OCI-LY1 (cell line): ENCODE data around the gene SUGP2.

Experiments
- H2AFZ ChIP-seq: fragments of 200-600 bp; sonication (generic), shearing (Covaris generic); 2 replicates; pipeline ENCODE4 v1.6.0; 2014; ENCODE audit warnings: antibody characterized with exemption, mild to moderate bottlenecking, low read length
- H3F3A ChIP-seq: fragments of 200-600 bp; sonication (generic), shearing (Covaris generic); 2 replicates; pipeline ENCODE4 v1.6.0; 2014; ENCODE audit warnings: mild to moderate bottlenecking, antibody characterized with exemption, low read length, moderate library complexity; ENCODE audit not compliant: insufficient read depth
- H3K27ac ChIP-seq: fragments of 200-600 bp; sonication (generic); 2 replicates; pipeline ENCODE4 v1.5.1; 2014; ENCODE audit warnings: low read length, mixed run types, mild to moderate bottlenecking, low read depth; ENCODE audit not compliant: poor library complexity, severe bottlenecking
- H3K27me3 ChIP-seq: fragments of 200-600 bp; sonication (generic); 2 replicates; pipeline ENCODE4 v1.6.0; 2014; ENCODE audit warnings: antibody characterized with exemption, mild to moderate bottlenecking, low read length, moderate library complexity; ENCODE audit not compliant: insufficient read depth
- H3K36me3 ChIP-seq: fragments of 200-600 bp; sonication (generic); 2 replicates; pipeline ENCODE4 v1.6.1; 2014; ENCODE audit warnings: mild to moderate bottlenecking, antibody characterized with exemption, low read length, moderate library complexity, mixed read lengths; ENCODE audit not compliant: insufficient read depth
- H3K4me1 ChIP-seq: fragments of 200-600 bp; sonication (generic); 2 replicates; pipeline ENCODE4 v1.5.1; 2014; ENCODE audit warnings: mild to moderate bottlenecking, low read length, moderate library complexity; ENCODE audit not compliant: insufficient read depth, severe bottlenecking
- H3K4me2 ChIP-seq: fragments of 200-600 bp; sonication (generic), shearing (Covaris generic); 2 replicates; pipeline ENCODE4 v1.6.1; 2014; ENCODE audit warnings: low read length
- H3K4me3 ChIP-seq: fragments of 200-600 bp; sonication (generic); 2 replicates; pipeline ENCODE4 v1.5.1; 2014; ENCODE audit warnings: low read length, low read depth, mild to moderate bottlenecking, mixed read lengths; ENCODE audit not compliant: poor library complexity, severe bottlenecking
- H3K79me2 ChIP-seq: fragments of 200-600 bp; shearing (Covaris generic); 2 replicates; pipeline ENCODE4 v1.6.1; 2016; ENCODE audit warnings: mixed run types, low read length, mixed read lengths; ENCODE audit not compliant: insufficient read depth
- H3K9ac ChIP-seq: fragments of 200-600 bp; sonication (generic), shearing (Covaris generic); 2 replicates; pipeline ENCODE4 v1.6.1; 2014; ENCODE audit warnings: mild to moderate bottlenecking, low read length, mixed read lengths
- H3K9me2 ChIP-seq: fragments of 200-600 bp; sonication (generic), shearing (Covaris generic); 2 replicates; pipeline ENCODE4 v1.6.1; 2014; ENCODE audit warnings: low read depth, mild to moderate bottlenecking, low read length, mixed read lengths
- H3K9me3 ChIP-seq: fragments of 200-600 bp; shearing (Covaris generic); 2 replicates; pipeline ENCODE4 v1.6.1; 2014; ENCODE audit warnings: low read length, mixed read lengths
- H4K20me1 ChIP-seq: fragments of 200-600 bp; sonication (generic), shearing (Covaris generic); 2 replicates; pipeline ENCODE4 v1.6.0; 2016; ENCODE audit warnings: mild to moderate bottlenecking, low read length; ENCODE audit not compliant: insufficient read depth
- EZH2 ChIP-seq: fragments of 200-600 bp; sonication (generic), shearing (Covaris generic); IDR thresholded peaks from 2 replicates; pipeline ENCODE4 v1.8.0; 2017; ENCODE audit warnings: borderline replicate concordance, mixed run types, mild to moderate bottlenecking, antibody characterized with exemption, low read length, moderate library complexity, mixed read lengths
- TF ChIP-seq, protein P1 (sequence below): fragments of 200-600 bp; sonication (generic), shearing (Covaris generic); IDR thresholded peaks from 2 replicates; pipeline ENCODE4 v1.5.1; 2017; ENCODE audit warnings: mild to moderate bottlenecking, antibody characterized with exemption, low read length, moderate library complexity, mixed read lengths

Gene SUGP2

DNA sequence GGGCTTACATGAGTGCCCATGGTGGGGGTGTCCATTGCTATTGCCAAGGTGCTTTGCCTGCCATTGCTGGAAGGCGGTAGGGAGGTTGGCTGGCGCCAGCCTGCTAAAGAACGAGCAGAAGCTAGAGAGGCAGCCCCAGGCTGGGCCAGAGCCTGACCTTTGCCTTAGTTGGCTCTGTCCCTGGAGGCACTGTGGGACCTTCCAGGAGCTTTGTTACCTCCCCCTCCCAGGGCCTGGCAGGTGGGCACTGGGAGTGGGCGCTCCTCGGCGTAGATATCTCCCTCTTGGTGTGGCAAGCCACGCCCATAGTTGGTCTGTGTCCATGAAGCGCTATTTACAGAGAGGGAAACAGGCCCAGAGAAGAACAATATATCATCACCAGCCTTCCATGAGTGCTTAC is 28.2 kb upstream of the SUGP2 start:
- no peaks in the 10 kb centered on the region for H3K9me3 ChIP-seq
- H3K4me1 ChIP-seq = peaks cover 20% of the 10 kb centered on the region
- no peaks in the 10 kb centered on the region for H3K9me2 ChIP-seq
- H3K79me2 ChIP-seq = no peaks in the 10 kb centered on the region
- H3K4me2 ChIP-seq = no peak overlapping the region
- peaks cover 30% of the 10 kb centered on the region for H3K36me3 ChIP-seq
- H3K4me3 ChIP-seq = no peak overlapping the region
- H2AFZ ChIP-seq = no peak overlapping the region
- H3K9ac ChIP-seq = no peak overlapping the region
- no peaks in the 10 kb centered on the region for H3F3A ChIP-seq
- H3K27me3 ChIP-seq = no peaks in the 10 kb centered on the region
- no peak overlapping the region for H3K27ac ChIP-seq
- TF ChIP-seq EZH2 = no peak
- TF ChIP-seq, protein P1, sequence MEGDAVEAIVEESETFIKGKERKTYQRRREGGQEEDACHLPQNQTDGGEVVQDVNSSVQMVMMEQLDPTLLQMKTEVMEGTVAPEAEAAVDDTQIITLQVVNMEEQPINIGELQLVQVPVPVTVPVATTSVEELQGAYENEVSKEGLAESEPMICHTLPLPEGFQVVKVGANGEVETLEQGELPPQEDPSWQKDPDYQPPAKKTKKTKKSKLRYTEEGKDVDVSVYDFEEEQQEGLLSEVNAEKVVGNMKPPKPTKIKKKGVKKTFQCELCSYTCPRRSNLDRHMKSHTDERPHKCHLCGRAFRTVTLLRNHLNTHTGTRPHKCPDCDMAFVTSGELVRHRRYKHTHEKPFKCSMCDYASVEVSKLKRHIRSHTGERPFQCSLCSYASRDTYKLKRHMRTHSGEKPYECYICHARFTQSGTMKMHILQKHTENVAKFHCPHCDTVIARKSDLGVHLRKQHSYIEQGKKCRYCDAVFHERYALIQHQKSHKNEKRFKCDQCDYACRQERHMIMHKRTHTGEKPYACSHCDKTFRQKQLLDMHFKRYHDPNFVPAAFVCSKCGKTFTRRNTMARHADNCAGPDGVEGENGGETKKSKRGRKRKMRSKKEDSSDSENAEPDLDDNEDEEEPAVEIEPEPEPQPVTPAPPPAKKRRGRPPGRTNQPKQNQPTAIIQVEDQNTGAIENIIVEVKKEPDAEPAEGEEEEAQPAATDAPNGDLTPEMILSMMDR = no peak
- H4K20me1 ChIP-seq = no peaks in the 10 kb centered on the region

DNA sequence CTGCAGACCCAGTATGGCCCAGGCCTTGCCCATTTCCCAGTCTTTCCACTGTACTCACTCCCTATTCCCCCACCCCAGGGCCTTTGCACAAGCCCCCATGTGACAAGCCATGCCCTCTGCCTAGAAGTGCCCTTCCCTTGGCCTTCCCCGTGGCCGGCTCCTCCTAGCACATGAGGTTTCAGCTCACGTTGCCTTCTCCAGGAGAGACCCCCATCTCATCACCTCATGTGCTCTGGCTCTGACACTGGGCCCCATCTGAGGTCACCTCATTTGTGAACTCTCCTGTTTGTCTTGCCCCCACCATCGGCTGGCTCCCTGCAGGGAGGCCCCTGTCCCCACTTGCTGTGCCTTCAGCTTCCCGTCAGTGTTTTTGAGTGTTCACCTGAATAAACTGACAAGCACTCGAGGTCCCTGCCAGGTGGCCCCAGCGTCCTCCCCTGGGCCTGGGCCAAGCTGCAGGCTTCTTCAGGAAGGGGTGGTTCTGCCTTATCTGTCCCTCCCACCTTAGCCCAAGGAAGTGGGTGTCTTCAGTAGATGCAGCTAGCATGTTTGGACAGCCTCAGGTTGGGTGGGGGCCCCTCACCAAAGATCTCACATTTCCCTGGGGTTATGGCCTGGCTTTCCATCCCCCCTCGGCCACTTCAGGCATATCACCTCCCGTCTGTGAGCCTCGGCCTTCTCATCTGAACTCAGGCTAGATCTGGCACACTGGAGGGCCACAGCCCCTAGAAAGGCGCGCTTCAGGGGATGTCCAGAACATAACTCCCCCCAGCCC is 26.7 kb upstream of the SUGP2 start:
- no peak for TF ChIP-seq EZH2
- TF ChIP-seq, protein P1 = no peak
- Histone ChIP-seq H3K36me3 (peaks cover 43% of the 10 kb centered on the region), H3K4me2 (no peak overlapping the region), H3K9me3 (no peaks in the 10 kb centered on the region), H3K9ac (no peak overlapping the region), H3K27me3 (no peaks in the 10 kb centered on the region), H3K4me1 (peaks cover 13% of the 10 kb centered on the region), H3K4me3 (no peak overlapping the region), H3K27ac (no peak overlapping the region), H2AFZ (no peak overlapping the region), H4K20me1 (no peaks in the 10 kb centered on the region), H3K79me2 (no peaks in the 10 kb centered on the region), H3F3A (no peaks in the 10 kb centered on the region), H3K9me2 (no peaks in the 10 kb centered on the region)

DNA sequence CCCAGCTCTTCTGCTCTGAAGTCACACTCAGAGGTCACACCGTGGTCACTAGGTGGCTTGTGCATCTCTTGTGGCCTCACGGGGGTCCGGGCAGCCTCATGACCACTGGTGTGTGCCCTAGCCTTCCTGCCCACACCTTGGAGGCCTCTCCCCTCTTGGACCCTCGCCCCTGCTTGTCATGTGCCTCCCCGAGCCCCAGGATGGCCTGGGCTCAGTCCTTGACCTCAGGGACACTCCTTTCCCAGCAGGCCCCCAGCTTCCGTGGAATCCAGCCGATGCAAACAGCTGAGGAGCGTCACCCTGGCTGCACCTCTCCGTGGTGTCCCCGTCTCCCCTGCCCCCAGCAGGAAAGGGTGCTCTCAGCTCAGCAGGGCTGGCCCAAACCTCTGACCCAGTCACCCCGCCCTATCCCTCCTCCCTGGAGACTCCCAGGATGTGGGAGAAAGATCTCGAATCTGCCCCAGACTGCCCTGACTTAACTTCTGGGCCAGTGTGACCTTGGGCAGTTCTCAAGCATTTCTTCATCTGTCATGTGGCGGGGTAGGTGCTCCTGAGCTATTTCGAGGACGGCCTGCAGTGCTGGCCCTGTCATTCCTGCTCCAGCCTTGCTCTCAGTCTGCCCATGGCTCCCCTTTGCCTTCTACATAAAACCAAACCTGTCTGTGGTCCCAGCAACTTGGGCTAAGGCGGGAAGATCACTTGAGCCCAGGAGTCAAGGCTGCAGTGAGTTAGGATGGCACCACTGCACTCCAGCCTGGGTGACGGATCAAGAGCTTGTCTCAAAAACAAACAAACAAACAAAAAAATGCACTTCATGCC is 25.9 kb upstream of the SUGP2 start:
- Histone ChIP-seq H3K79me2 (no peaks in the 10 kb centered on the region), H3K4me2 (no peak overlapping the region), H3F3A (no peaks in the 10 kb centered on the region), H2AFZ (no peak overlapping the region), H3K27me3 (no peaks in the 10 kb centered on the region), H3K27ac (no peak overlapping the region), H3K4me1 (peaks cover 5% of the 10 kb centered on the region), H3K9ac (no peak overlapping the region), H3K9me2 (no peaks in the 10 kb centered on the region), H3K36me3 (peaks cover 51% of the 10 kb centered on the region), H3K9me3 (no peaks in the 10 kb centered on the region), H4K20me1 (no peaks in the 10 kb centered on the region), H3K4me3 (no peak overlapping the region)
- no peak for TF ChIP-seq EZH2
- TF ChIP-seq, protein P1 = no peak
